OCI-LY3 (cell line): ENCODE measurements around the gene TPCN2.
"Not testable (repeated sequence)": the region's sequence is repeated elsewhere in the genome, so short reads cannot be mapped to it uniquely, and the experiment has no call there.

Experiments used
- H2AFZ ChIP-seq: fragments of 200-600, 300-600 bp; shearing (Covaris generic); 2 replicates; pipeline ENCODE4 v1.6.0; 2014; ENCODE audit warnings: antibody characterized with exemption, low read depth, low read length
- H3K27ac ChIP-seq: fragments of 200-600, 300-600 bp; sonication (generic); 2 replicates; pipeline ENCODE4 v1.5.1; 2014; ENCODE audit warnings: mild to moderate bottlenecking, low read length, moderate library complexity, mixed read lengths
- H3K27me3 ChIP-seq: fragments of 200-600, 300-600 bp; sonication (generic); 2 replicates; pipeline ENCODE4 v1.6.1; 2014; ENCODE audit warnings: low read depth, low read length, mixed read lengths
- H3K36me3 ChIP-seq: fragments of 200-600, 300-600 bp; sonication (generic); replicated peaks from 2 replicates; pipeline ENCODE3; 2014; ENCODE audit warnings: low read depth, low read length, mixed read lengths
- H3K4me1 ChIP-seq: fragments of 300-600, 200-600 bp; sonication (generic); 2 replicates; pipeline ENCODE4 v1.6.1; 2014; ENCODE audit warnings: low read length, mixed read lengths
- H3K4me2 ChIP-seq: fragments of 200-600, 300-600 bp; sonication (generic); 2 replicates; pipeline ENCODE4 v1.6.1; 2014; ENCODE audit warnings: low read length, mixed read lengths
- H3K4me3 ChIP-seq: fragments of 300-600, 200-600 bp; sonication (generic); 2 replicates; pipeline ENCODE4 v1.5.1; 2014; ENCODE audit warnings: antibody characterized with exemption, mild to moderate bottlenecking, low read length, moderate library complexity
- H3K79me2 ChIP-seq: fragments of 300-600, 200-600 bp; shearing (Covaris generic); 2 replicates; pipeline ENCODE4 v1.6.1; 2014; ENCODE audit warnings: mild to moderate bottlenecking, low read length, mixed read lengths
- H3K9ac ChIP-seq: fragments of 300-600, 200-600 bp; shearing (Covaris generic); 2 replicates; pipeline ENCODE4 v1.6.0; 2014; ENCODE audit warnings: mild to moderate bottlenecking, low read length, moderate library complexity
- H3K9me3 ChIP-seq: fragments of 200-600, 300-600 bp; shearing (Covaris generic); 2 replicates; pipeline ENCODE4 v1.6.1; 2014; ENCODE audit warnings: low read length, mixed read lengths; ENCODE audit not compliant: insufficient read depth
- H4K20me1 ChIP-seq: fragments of 200-600, 300-600 bp; sonication (generic); 2 replicates; pipeline ENCODE4 v1.6.1; 2016; ENCODE audit warnings: low read length, mixed read lengths; ENCODE audit not compliant: insufficient read depth
- CTCF ChIP-seq: fragments of 200-600, 300-600 bp; sonication (generic); IDR thresholded peaks from 2 replicates; pipeline ENCODE4 v1.5.1; 2014; ENCODE audit warnings: antibody characterized with exemption, low read length, low read depth
- EZH2phosphoT487 ChIP-seq: fragments of 200-600 bp; shearing (Covaris generic); IDR thresholded peaks from 2 replicates; pipeline ENCODE4 v1.6.1; 2018; ENCODE audit warnings: antibody characterized with exemption, mixed run types, low read depth

TPCN2 gene

GRCh38 chr11:69136471-69136870 is 87.7 kb downstream of the TPCN2 start:
- no peak overlapping the region for H2AFZ ChIP-seq
- H3K4me3 ChIP-seq = no peak overlapping the region
- H3K4me1 ChIP-seq = peaks cover 31% of the 10 kb centered on the region
- no peaks in the 10 kb centered on the region for H3K79me2 ChIP-seq
- H4K20me1 ChIP-seq = no peaks in the 10 kb centered on the region
- H3K4me2 ChIP-seq = no peak overlapping the region
- peak overlapping the region; percentile 82; the same call in 1 of the 2 replicates for H3K27ac ChIP-seq
- no peak overlapping the region for H3K9ac ChIP-seq
- no peaks in the 10 kb centered on the region for H3K27me3 ChIP-seq
- peaks cover 53% of the 10 kb centered on the region for H3K9me3 ChIP-seq
- peaks cover 63% of the 10 kb centered on the region for H3K36me3 ChIP-seq
- TF ChIP-seq EZH2phosphoT487 (no peak), CTCF (no peak)

GRCh38 chr11:69137151-69137844 is 88.6 kb downstream of the TPCN2 start:
- Histone ChIP-seq H3K36me3 (peaks cover 68% of the 10 kb centered on the region), H4K20me1 (no peaks in the 10 kb centered on the region), H3K4me1 (peaks cover 39% of the 10 kb centered on the region), H3K27me3 (no peaks in the 10 kb centered on the region), H3K4me2 (no peak overlapping the region), H3K9ac (no peak overlapping the region), H3K4me3 (no peak overlapping the region), H3K27ac (no peak overlapping the region), H2AFZ (no peak overlapping the region), H3K9me3 (peaks cover 60% of the 10 kb centered on the region), H3K79me2 (no peaks in the 10 kb centered on the region)
- TF ChIP-seq CTCF (no peak), EZH2phosphoT487 (no peak)

GRCh38 chr11:69138265-69138664 is 89.5 kb downstream of the TPCN2 start:
- Histone ChIP-seq H4K20me1 (no peaks in the 10 kb centered on the region), H2AFZ (no peak overlapping the region), H3K4me2 (no peak overlapping the region), H3K27ac (no peak overlapping the region), H3K9ac (no peak overlapping the region), H3K9me3 (peaks cover 61% of the 10 kb centered on the region), H3K4me1 (peaks cover 39% of the 10 kb centered on the region), H3K79me2 (no peaks in the 10 kb centered on the region), H3K4me3 (no peak overlapping the region), H3K27me3 (no peaks in the 10 kb centered on the region), H3K36me3 (peaks cover 69% of the 10 kb centered on the region)
- TF ChIP-seq EZH2phosphoT487 (no peak), CTCF (no peak)

- peaks cover 32% of the 10 kb centered on the region for H3K4me1 ChIP-seq
- not testable (repeated sequence) for H3K9ac ChIP-seq, H3K79me2 ChIP-seq, H2AFZ ChIP-seq, H3K4me3 ChIP-seq, H4K20me1 ChIP-seq, H3K27ac ChIP-seq, H3K27me3 ChIP-seq, H3K4me2 ChIP-seq
- peaks cover 51% of the 10 kb centered on the region for H3K9me3 ChIP-seq
- peaks cover 62% of the 10 kb centered on the region for H3K36me3 ChIP-seq
Observed at GRCh38 chr11:69140161-69140560, 91.4 kb downstream of the TPCN2 start.
